K562 (cell line): ENCODE measurements around the gene CNTN2. TPM values are rescaled to one million over a fixed set of nuclear protein-coding genes. Genes with fewer than 3 reads are reported as not detected.

Experiments used
- ATAC-seq: fragments of 200-7000 bp; cut with Tn5 transposase; 3 replicates; pipeline ENCODE4 v1.9.1; 2020; ENCODE audit warnings: moderate library complexity
- BruUV-seq: library from RNA; stranded (reverse); fragments of 400-500 nt; replicated peaks from 2 replicates; lab custom pipeline; 2021; lab: Mats Ljungman, UMichigan
- CTCF ChIA-PET: fragments of 300-600 bp; formaldehyde crosslinking; extraction: SDS; loops from one replicate; lab custom pipeline; 2021; ENCODE audit warnings: low intra/inter-chr PET ratio; lab: Yijun Ruan, JAX
- POLR2A ChIA-PET: fragments of 300-600, 350-650 bp; sonication (Branson Sonifier 250); formaldehyde crosslinking; extraction: SDS; loops from one replicate; lab custom pipeline; 2021; ENCODE audit warnings: antibody characterized with exemption, inconsistent platforms; lab: Yijun Ruan, JAX
- DNase-seq, 4 experiments: peaks; one replicate each; pipeline versions ENCODE4 v3.0.0 to v3.0.0-alpha.2; 2011 to 2018; ENCODE audit warnings: low spot score in 3 of 4, mixed read lengths in 3 of 4; ENCODE audit errors: extremely low read depth in 1 of 4
- FAIRE-seq: peaks from 2 replicates; lab custom pipeline; 2011; peaks lifted over from hg19 to GRCh38; lab: Jason Lieb, UNC
- H2AFZ ChIP-seq: 2 replicates; pipeline ENCODE4 v1.6.0; 2011; ENCODE audit warnings: low read depth, low read length, control low read depth, inconsistent platforms
- H3K27ac ChIP-seq: fragments of 200-600 bp; 3 replicates; pipeline ENCODE4 v1.8.0; 2011; ENCODE audit warnings: low read depth, mild to moderate bottlenecking, control low read depth, inconsistent platforms, low read length, moderate library complexity, mixed read lengths; ENCODE audit errors: extremely low read depth
- H3K27me3 ChIP-seq, 2 experiments: fragments of 300-600 bp in 1 of 2; 2 replicates in 1 of 2; 3 replicates in 1 of 2; pipeline versions ENCODE4 v1.6.0 to v1.8.0; 2011; ENCODE audit warnings: inconsistent platforms in 2 of 2, low read length in 2 of 2, mild to moderate bottlenecking in 1 of 2, mixed read lengths in 1 of 2, moderate library complexity in 1 of 2; ENCODE audit not compliant: control insufficient read depth in 2 of 2, insufficient read depth in 2 of 2
- H3K36me3 ChIP-seq: fragments of 300-600 bp; 3 replicates; pipeline ENCODE4 v1.8.0; 2011; ENCODE audit warnings: mild to moderate bottlenecking, low read length, inconsistent platforms; ENCODE audit not compliant: control insufficient read depth, insufficient read depth
- H3K4me1 ChIP-seq, 2 experiments: fragments of 200-600 bp in 1 of 2; replicated peaks in 1 of 2; 2 replicates in 1 of 2; 3 replicates in 1 of 2; pipeline versions ENCODE4 v1.5.1 to v1.8.0; 2011; ENCODE audit warnings: inconsistent platforms in 2 of 2, low read length in 2 of 2, mild to moderate bottlenecking in 1 of 2, mixed read lengths in 1 of 2, moderate library complexity in 1 of 2; ENCODE audit not compliant: control insufficient read depth in 2 of 2, insufficient read depth in 2 of 2
- H3K4me2 ChIP-seq: 2 replicates; pipeline ENCODE4 v1.6.1; 2011; ENCODE audit warnings: low read length, control low read depth, inconsistent platforms, mixed read lengths; ENCODE audit not compliant: insufficient read depth
- H3K4me3 ChIP-seq: fragments of 200-600 bp; sonication (generic), shearing (Covaris generic); 2 replicates; pipeline ENCODE4 v1.5.1; 2016; ENCODE audit warnings: control low read depth, inconsistent platforms
- H3K79me2 ChIP-seq: fragments of 200-600 bp; 3 replicates; pipeline ENCODE4 v1.8.0; 2011; ENCODE audit warnings: low read length, inconsistent platforms; ENCODE audit not compliant: control insufficient read depth, insufficient read depth
- H3K9ac ChIP-seq, 2 experiments: 2 replicates each; pipeline versions ENCODE4 v1.6.0 to v1.6.1; 2011; ENCODE audit warnings: low read depth in 2 of 2, low read length in 2 of 2, control low read depth in 1 of 2, inconsistent platforms in 1 of 2, mild to moderate bottlenecking in 1 of 2, mixed read lengths in 1 of 2; ENCODE audit not compliant: insufficient read depth in 1 of 2
- H3K9me1 ChIP-seq: one replicate; pipeline ENCODE4 v1.6.0; 2011; ENCODE audit warnings: inconsistent platforms, mild to moderate bottlenecking, low read length, moderate library complexity; ENCODE audit not compliant: control insufficient read depth, insufficient read depth
- H3K9me3 ChIP-seq: replicated peaks from 2 replicates; pipeline ENCODE4 v1.5.1; 2011; ENCODE audit warnings: low read depth, low read length, inconsistent platforms; ENCODE audit not compliant: control insufficient read depth, insufficient read depth
- H4K20me1 ChIP-seq: replicated peaks from 2 replicates; pipeline ENCODE4 v1.6.1; 2011; ENCODE audit warnings: low read length, inconsistent platforms, mixed read lengths; ENCODE audit not compliant: control insufficient read depth, insufficient read depth
- COPS2 ChIP-seq: fragments of 450-650 bp; conservative IDR thresholded peaks from 2 replicates; pipeline ENCODE4 v1.6.1; 2016; ENCODE audit warnings: mild to moderate bottlenecking, moderate library complexity
- CREB3L1 ChIP-seq: fragments of 450-650 bp; IDR thresholded peaks from 2 replicates; pipeline ENCODE4 v1.6.1; 2014; ENCODE audit warnings: low read depth, mild to moderate bottlenecking, moderate library complexity, borderline replicate concordance
- KDM4B ChIP-seq, 2 experiments: fragments of 450-650 bp in 1 of 2; sonication (generic) in 1 of 2; IDR thresholded peaks; 2 replicates each; pipeline ENCODE4 v1.6.1; 2016 to 2017; ENCODE audit warnings: borderline replicate concordance in 2 of 2, antibody characterized with exemption in 1 of 2, low read depth in 1 of 2, mild to moderate bottlenecking in 1 of 2
- MECOM ChIP-seq: fragments of 250-450 bp; sonication (Bioruptor Pico); IDR thresholded peaks from 2 replicates; pipeline ENCODE4 v1.8.0; 2022; ENCODE audit warnings: inconsistent platforms
- MYBL2 ChIP-seq, 2 experiments: fragments of 450-650 bp in 1 of 2; sonication (generic) in 1 of 2; formaldehyde crosslinking in 1 of 2; IDR thresholded peaks; 2 replicates each; pipeline versions ENCODE4 v1.6.1 to v1.8.1; 2017 to 2022; ENCODE audit warnings: borderline replicate concordance in 1 of 2, inconsistent platforms in 1 of 2, low read depth in 1 of 2, mild to moderate bottlenecking in 1 of 2, missing genetic modification reagents in 1 of 2, moderate library complexity in 1 of 2
- POLR2AphosphoS2 ChIP-seq: IDR thresholded peaks from 2 replicates; pipeline ENCODE4 v1.6.1; 2012; ENCODE audit warnings: low read length, improper control_type of control experiment
- SMAD1 ChIP-seq: fragments of 150-350 bp; IDR thresholded peaks from 2 replicates; pipeline ENCODE4 v1.6.1; 2014; ENCODE audit warnings: low read length, low read depth; ENCODE audit not compliant: partially characterized antibody
- YY1 ChIP-seq, 3 experiments: IDR thresholded peaks; 2 replicates each; pipeline ENCODE4 v1.6.1; 2011; ENCODE audit warnings: low read length in 2 of 3, mild to moderate bottlenecking in 2 of 3, moderate library complexity in 2 of 3, borderline replicate concordance in 1 of 3, control low read depth in 1 of 3, low read depth in 1 of 3; ENCODE audit not compliant: insufficient read depth in 3 of 3, insufficient replicate concordance in 2 of 3, control insufficient read depth in 1 of 3, insufficient read length in 1 of 3; ENCODE audit errors: extremely low read depth in 1 of 3
- ZBTB17 ChIP-seq: fragments of 450-650 bp; formaldehyde crosslinking; IDR thresholded peaks from 2 replicates; pipeline ENCODE4 v1.4.0; 2020; ENCODE audit warnings: mild to moderate bottlenecking
- ZC3H8 ChIP-seq: fragments of 450-650 bp; IDR thresholded peaks from 2 replicates; pipeline ENCODE4 v1.6.1; 2017
- WGBS: fragments of 100-300 bp; shearing (Covaris generic); methylation state at CpG from one replicate; pipeline ENCODE4 v1.1.6; 2016; ENCODE audit warnings: low coverage, mixed read lengths; ENCODE audit not compliant: insufficient coverage; ENCODE audit errors: missing lambda C conversion rate; 5-methylcytosine and 5-hydroxymethylcytosine counted together
- in situ Hi-C: fragments of 300-500 bp; cut with MboI; formaldehyde crosslinking; loops from 4 replicates; pipeline ENCODE4 v1.15.0; 2018; ENCODE audit warnings: inconsistent platforms, mixed read lengths
- intact Hi-C: fragments of 100-400 bp; cut with micrococcal nuclease; formaldehyde crosslinking; loops from 2 replicates; pipeline ENCODE4 v1.14.2; 2022
- polyA plus RNA-seq, 8 experiments: library from polyadenylated mRNA; depleted of rRNA in 4 of 8; stranded (reverse) in 5 of 8; unstranded in 3 of 8; fragments of >200 nt; fragmentation: Nextera tagmentation in 2 of 8; fragmentation: Illumina TruSeq in 1 of 8; extraction: Ambion mirVana in 2 of 8; extraction: Trizol in 1 of 8; gene quantifications; 2 replicates each; pipeline versions ENCODE4 v1.2.1 to v1.2.3, GENCODE V29; 2011 to 2014; ENCODE audit warnings: inconsistent platforms in 1 of 8, missing spikeins in 1 of 8
- total RNA-seq, 7 experiments: library from RNA; depleted of rRNA in 6 of 7; stranded (reverse); fragments of >200 nt in 6 of 7; fragmentation: Illumina TruSeq in 2 of 7; extraction: Trizol in 2 of 7; gene quantifications; 2 replicates each; pipeline versions ENCODE4 v1.2.1 to v1.2.3, GENCODE V29; 2011 to 2021; ENCODE audit warnings: low replicate concordance in 1 of 7
- TF ChIP-seq, protein P1 (sequence below): sonication (generic); formaldehyde crosslinking; IDR thresholded peaks from 2 replicates; pipeline ENCODE4 v1.4.0; 2020; ENCODE audit warnings: mild to moderate bottlenecking, missing genetic modification reagents
- TF ChIP-seq, protein P2 (sequence below): fragments of 150-350 bp; conservative IDR thresholded peaks from 2 replicates; pipeline ENCODE4 v1.6.1; 2014; ENCODE audit warnings: low read length

The CNTN2 gene
- total and polyA plus RNA-seq, 9 of the 15 experiments (the other 6 are each of a cell fraction or from before 2014, with no cell fraction given), result not detected

DNA sequence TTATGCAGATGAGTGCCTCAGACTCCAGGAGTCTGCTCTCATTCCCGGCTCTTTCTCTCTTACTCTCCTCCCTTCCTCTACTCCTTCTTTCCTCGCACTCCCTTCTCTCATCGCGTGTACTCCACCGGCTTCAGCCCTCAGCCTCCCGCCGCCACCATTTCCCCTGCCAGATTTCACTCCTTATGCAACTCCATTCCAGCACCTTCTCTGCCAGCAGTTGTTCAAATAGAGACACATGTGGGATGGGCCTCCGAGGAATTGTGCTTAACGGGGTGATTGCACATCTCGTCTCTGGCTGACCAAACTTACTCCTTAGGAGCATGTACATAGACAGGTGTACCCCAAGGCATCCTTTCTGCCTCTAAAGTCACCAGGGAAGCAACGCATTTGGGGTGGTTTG lies 2.1 kb downstream of the CNTN2 start (continued):
- TF ChIP-seq, protein P1, sequence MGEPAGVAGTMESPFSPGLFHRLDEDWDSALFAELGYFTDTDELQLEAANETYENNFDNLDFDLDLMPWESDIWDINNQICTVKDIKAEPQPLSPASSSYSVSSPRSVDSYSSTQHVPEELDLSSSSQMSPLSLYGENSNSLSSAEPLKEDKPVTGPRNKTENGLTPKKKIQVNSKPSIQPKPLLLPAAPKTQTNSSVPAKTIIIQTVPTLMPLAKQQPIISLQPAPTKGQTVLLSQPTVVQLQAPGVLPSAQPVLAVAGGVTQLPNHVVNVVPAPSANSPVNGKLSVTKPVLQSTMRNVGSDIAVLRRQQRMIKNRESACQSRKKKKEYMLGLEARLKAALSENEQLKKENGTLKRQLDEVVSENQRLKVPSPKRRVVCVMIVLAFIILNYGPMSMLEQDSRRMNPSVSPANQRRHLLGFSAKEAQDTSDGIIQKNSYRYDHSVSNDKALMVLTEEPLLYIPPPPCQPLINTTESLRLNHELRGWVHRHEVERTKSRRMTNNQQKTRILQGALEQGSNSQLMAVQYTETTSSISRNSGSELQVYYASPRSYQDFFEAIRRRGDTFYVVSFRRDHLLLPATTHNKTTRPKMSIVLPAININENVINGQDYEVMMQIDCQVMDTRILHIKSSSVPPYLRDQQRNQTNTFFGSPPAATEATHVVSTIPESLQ (CRISPR knock-in tag), result no peak
- no peak for TF ChIP-seq MYBL2 (IDR thresholded peaks at IDR 0.05; ENCODE audit: low read depth)
- TF ChIP-seq MYBL2 (CRISPR knock-in tag; IDR thresholded peaks at IDR 0.05; ENCODE audit: borderline replicate concordance), result no peak
- TF ChIP-seq CREB3L1, result no peak
- no peak for TF ChIP-seq YY1 (IDR thresholded peaks at IDR 0.05; ENCODE audit: borderline replicate concordance in 1 of 3, control insufficient read depth in 1 of 3, extremely low read depth in 1 of 3, insufficient read depth in 3 of 3, insufficient read length in 1 of 3, insufficient replicate concordance in 2 of 3, low read depth in 1 of 3, low read length in 2 of 3)
- TF ChIP-seq, all 486 proteins: peak for 0

GRCh38 chr1:205046870-205047269 lies 3.9 kb downstream of the CNTN2 start:
- no peak overlapping the region for H3K4me2 ChIP-seq
- H3K27me3 ChIP-seq, result peaks cover 56 to 92% of the 10 kb centered on the region in 2 experiments; a peak in 4 of 5 replicates
- TF ChIP-seq KDM4B (IDR thresholded peaks at IDR 0.05; ENCODE audit: borderline replicate concordance in 2 of 2, low read depth in 1 of 2) (no peak), MECOM (CRISPR knock-in tag) (no peak), SMAD1 (no peak), ZBTB17 (no peak), YY1 (IDR thresholded peaks at IDR 0.05; ENCODE audit: borderline replicate concordance in 1 of 3, control insufficient read depth in 1 of 3, extremely low read depth in 1 of 3, insufficient read depth in 3 of 3, insufficient read length in 1 of 3, insufficient replicate concordance in 2 of 3, low read depth in 1 of 3, low read length in 2 of 3) (no peak), COPS2 (no peak), POLR2AphosphoS2 (no peak), ZC3H8 (no peak)
- TF ChIP-seq, protein P2, sequence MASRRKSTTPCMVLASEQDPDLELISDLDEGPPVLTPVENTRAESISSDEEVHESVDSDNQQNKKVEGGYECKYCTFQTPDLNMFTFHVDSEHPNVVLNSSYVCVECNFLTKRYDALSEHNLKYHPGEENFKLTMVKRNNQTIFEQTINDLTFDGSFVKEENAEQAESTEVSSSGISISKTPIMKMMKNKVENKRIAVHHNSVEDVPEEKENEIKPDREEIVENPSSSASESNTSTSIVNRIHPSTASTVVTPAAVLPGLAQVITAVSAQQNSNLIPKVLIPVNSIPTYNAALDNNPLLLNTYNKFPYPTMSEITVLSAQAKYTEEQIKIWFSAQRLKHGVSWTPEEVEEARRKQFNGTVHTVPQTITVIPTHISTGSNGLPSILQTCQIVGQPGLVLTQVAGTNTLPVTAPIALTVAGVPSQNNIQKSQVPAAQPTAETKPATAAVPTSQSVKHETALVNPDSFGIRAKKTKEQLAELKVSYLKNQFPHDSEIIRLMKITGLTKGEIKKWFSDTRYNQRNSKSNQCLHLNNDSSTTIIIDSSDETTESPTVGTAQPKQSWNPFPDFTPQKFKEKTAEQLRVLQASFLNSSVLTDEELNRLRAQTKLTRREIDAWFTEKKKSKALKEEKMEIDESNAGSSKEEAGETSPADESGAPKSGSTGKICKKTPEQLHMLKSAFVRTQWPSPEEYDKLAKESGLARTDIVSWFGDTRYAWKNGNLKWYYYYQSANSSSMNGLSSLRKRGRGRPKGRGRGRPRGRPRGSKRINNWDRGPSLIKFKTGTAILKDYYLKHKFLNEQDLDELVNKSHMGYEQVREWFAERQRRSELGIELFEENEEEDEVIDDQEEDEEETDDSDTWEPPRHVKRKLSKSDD, result no peak
- intact Hi-C loops, result no loop called here
- in situ Hi-C loops, result no loop called here
- ATAC-seq (no peak), FAIRE-seq (no peak), DNase-seq (no peak)
- no peaks in the 10 kb centered on the region for H3K79me2 ChIP-seq
- no TSS peak for BruUV-seq
- CTCF ChIA-PET, result no interaction called here
- H4K20me1 ChIP-seq, result peaks cover 24% of the 10 kb centered on the region; the same call in 1 of the 2 replicates
- H3K4me3 ChIP-seq, result no peak overlapping the region
- H3K9me1 ChIP-seq, result no peaks in the 10 kb centered on the region
- H3K9ac ChIP-seq, result no peak overlapping the region
- no peak overlapping the region for H3K27ac ChIP-seq
- 0% methylated on average over 4 of the region's 4 CpGs for WGBS
- peaks cover 0 to 8% of the 10 kb centered on the region in 2 experiments; a peak in 1 of 5 replicates for H3K4me1 ChIP-seq
- POLR2A ChIA-PET, result interaction anchor here (0.6 to 1.0 kb wide), 4 partner anchors 9 to 285 kb away, joined by 3 to 4 read pairs (median 4); no protein-coding TSS in a partner anchor
- no peaks in the 10 kb centered on the region for H3K9me3 ChIP-seq
- H3K36me3 ChIP-seq, result no peaks in the 10 kb centered on the region
- H2AFZ ChIP-seq, result no peak overlapping the region
